ENCODE data around the gene MAML2.

Gene MAML2

DNA sequence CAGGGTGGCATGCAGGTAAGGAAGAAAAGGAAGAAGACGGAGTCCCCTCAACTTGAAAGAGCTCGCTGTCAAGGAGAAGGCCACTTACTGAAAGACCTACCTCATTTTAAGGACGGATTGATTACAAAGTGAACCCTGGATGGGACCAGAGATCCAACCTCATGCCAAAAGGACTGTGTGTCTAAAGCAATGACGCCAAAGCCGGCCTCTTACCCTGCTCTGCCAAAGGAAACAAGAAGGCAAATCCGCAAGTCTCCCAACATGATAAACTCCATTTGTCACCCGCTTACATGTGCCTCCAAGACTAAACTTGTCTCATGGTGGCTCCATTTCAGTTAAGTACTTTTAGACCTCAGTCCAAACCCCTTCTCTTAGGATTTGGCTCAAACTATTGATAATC, 270.4 kb downstream of the MAML2 start:
- no peak for DNase-seq (ENCODE audit: low read depth, low spot score)

DNA sequence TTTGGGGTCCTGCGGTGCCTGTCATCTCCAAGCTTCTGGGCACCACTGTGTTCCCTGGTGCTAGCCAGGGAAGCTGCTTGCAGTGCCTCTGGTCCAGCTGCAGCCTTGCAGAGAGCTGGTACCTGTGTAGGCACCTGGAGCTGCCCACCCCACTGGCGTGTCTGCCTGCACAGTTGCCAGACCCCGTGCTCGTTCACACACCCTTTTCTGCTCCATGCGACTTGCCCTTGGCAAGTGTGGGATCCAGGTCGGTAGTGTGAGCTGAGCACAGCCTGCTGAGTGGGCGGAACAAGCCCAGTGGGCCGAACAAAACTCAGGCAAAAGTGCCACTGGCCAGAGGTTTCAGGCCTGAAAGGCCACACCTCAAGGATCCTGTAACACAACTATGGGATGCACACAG, 272.5 kb downstream of the MAML2 start:
- no peak for DNase-seq (ENCODE audit: low read depth, low spot score)

DNA sequence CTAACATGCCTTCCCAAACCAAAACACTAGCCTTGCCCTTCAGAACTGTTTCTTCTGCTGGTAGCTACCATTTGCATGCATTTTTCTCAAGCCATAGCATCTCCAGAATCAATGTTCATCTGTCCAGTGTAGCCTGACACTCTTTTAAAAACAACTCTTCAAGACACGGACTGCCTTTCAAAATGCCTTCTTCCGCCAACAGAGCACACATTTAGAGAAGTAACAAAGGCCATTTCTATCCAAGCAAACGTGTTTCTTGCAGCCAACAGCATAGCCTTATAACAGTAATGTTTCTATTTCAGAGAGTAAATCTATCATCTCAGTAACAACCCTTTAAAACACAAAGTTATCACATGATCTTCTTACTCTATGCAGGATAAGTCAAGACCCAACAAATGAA, 275.8 kb downstream of the MAML2 start:
- DNase-seq (ENCODE audit: low read depth, low spot score) = no peak

GRCh38 chr11:96065379-96065778, 277.6 kb downstream of the MAML2 start:
- no peak for DNase-seq (ENCODE audit: low read depth, low spot score)

DNA sequence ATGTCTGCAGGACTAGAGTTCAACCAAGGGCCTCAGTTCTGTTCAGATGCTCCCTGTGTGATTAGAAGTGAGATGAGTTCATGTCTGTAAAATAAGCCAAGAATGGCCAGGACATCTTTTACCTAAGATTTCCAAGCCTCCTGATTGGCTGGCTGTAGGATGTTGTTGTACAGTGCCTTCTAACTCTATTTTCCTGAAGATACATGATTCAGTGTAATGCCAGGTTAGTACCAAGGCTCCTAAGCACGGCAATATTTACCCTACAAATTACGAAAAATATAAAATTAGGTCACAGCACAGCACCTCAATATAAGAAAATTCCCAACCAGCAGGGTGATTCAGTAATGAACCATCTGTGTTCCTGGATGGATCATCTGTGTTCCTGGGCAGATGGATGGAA, 279.1 kb downstream of the MAML2 start:
- DNase-seq (ENCODE audit: low read depth, low spot score) = no peak

DNA sequence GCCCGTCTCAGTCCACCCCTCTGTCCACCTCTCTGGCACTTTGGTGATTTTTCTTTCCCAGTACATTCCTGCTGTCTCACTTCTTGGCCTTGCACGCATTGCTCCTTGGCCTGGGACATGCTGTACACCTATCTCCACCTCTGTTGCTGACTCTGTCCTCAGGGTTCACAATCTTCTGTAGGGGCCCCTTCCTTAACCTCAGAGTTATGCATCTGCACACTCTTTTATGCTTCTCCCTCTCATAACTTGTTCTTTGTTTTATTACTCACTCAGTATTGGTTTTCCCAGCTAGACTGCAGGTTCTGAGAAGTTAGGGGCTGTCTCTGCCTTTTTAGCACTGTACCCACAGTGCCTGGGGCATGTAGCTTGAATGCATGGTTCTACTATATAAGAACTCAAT, 279.9 kb downstream of the MAML2 start:
- DNase-seq (ENCODE audit: low read depth, low spot score) = no peak

- no peak for DNase-seq (ENCODE audit: low read depth, low spot score)
These were observed 280.9 kb downstream of the MAML2 start for GRCh38 chr11:96062134-96062533.

GRCh38 chr11:96061730-96062129, 281.3 kb downstream of the MAML2 start:
- no peak for DNase-seq (ENCODE audit: low read depth, low spot score)

GRCh38 chr11:96061069-96061468, 281.9 kb downstream of the MAML2 start:
- no peak for DNase-seq (ENCODE audit: low read depth, low spot score)

- DNase-seq (ENCODE audit: low read depth, low spot score) = no peak
These were observed 285.5 kb downstream of the MAML2 start for GRCh38 chr11:96057502-96057901.

DNA sequence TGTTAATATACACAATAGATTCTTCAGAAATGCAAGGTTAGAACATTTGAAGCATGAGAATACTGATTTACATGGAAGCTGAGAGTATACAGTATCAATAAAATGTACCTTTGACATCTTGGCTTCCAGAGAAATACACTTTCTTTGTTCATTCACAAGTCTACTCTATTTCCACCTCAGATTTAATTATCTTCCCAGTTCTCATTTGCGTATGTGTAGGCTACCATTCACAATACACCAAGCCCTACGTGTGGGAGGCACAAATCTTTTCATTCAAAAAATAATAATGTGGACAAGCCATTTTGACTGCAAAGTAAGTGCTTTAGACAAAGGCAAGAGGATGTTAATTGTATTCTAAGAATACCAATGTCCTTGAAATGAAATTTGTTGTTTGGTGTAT, 286.4 kb downstream of the MAML2 start:
- no peak for DNase-seq (ENCODE audit: low read depth, low spot score)

DNA sequence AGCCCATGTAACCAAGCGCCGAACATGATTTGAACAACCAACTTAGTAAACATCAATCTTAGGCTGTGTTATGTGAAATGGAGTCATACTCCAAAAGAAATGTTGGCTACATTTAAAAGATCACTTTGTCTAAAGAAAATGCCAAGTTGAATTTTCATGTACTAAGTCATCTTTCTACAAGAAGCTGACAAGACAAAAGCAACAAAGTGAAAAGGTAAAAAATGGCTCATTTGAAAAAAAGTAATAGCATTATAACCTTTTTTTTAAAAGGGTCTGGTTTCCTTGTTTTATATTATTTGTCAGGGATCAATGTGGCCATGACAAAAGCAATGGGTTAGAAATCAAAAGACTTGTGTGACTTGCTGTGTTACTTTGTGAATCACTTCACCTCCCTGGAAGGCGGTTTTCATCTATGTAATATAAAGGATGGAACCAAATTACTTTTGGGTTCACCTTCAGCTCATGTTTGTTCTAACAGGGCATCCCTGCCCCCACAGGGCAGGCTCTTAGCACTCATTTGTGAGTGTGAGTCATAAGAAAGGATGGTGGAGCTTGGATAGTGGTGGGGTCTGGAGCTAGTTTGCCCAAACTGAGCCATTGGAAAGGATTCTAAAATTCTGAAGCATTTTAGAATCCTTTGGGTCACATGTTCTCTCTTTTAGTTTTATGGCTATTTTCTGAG, 287.1 kb downstream of the MAML2 start:
- DNase-seq (ENCODE audit: low read depth, low spot score) = no peak

DNA sequence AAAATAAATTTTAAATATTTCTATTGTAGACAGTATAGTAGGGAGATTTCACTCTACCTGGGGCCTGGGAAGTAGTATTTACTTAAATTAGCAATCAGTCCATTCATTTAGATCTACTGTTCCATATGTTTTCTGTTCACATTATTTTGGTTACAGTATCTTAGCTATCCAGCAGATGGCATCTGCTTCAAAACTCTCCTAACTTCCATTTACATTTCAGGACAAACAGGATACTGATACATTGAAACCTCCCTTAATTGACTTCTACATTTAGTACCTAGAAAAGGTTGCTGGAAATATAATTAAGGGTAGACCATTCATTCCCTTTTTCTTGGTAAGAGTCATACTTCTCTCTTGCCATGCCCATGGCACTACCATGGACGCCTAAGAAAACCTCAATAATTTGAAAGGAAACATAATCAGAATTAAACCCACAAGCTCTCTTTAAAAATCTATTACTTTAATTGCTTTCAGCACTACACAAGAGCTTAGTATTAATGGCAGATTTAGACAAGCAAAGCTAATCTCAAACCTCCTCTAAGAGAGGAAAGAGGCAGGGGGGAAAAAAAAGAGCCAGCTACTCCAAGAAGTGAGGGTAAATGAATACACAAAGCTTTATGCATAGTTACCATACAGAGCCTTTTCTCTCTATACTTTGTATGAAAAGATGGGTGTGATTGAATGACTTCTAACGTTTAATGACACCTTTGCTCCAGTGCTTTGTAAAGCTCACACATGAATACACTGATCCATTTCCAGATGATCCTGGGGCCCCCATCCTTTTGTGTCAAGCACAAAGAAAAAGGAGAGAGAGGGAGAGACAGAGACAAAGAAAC, 287.9 kb downstream of the MAML2 start:
- no peak for DNase-seq (ENCODE audit: low read depth, low spot score)

DNA sequence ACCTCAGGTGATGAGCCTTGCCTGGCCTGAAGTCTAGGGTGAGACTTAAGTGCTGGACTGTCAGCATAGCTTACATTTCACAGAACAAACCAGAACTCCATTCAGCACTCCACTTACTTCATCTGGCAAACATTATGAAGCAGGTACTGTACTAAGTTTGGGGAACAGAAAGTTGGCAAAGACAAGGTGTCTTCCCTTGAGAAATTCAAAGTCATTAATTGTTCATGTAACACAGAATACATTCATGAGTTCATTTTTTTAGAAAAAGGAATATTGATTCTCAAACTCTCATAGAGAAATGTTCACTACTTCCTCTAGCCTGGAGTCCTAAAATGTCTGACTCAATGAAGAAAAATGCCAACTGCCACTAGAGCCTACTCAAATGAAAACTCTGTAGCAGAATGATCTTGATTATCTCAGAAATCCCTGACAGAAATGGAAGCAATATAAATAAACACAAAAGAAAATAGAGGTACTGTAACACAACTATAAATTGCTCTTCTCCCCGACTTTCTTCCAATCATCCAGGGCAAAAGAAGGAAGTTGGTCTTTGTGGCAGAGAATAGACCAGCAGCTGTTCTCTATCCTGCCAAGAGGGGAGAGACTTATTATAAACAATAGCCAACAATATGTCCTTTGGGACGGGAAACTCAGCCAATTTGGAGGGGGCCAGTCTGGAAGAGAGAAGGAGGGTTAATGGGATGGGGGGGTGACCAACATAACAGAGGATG, 289.9 kb downstream of the MAML2 start:
- DNase-seq (ENCODE audit: low read depth, low spot score) = no peak

- no peak for DNase-seq (ENCODE audit: low read depth, low spot score)
These were observed 291.2 kb downstream of the MAML2 start for GRCh38 chr11:96051820-96052219.

GRCh38 chr11:96050435-96051182, 292.4 kb downstream of the MAML2 start:
- DNase-seq (ENCODE audit: low read depth, low spot score) = no peak

- no peak for DNase-seq (ENCODE audit: low read depth, low spot score)
These were observed 293.6 kb downstream of the MAML2 start for GRCh38 chr11:96049426-96049825.

DNA sequence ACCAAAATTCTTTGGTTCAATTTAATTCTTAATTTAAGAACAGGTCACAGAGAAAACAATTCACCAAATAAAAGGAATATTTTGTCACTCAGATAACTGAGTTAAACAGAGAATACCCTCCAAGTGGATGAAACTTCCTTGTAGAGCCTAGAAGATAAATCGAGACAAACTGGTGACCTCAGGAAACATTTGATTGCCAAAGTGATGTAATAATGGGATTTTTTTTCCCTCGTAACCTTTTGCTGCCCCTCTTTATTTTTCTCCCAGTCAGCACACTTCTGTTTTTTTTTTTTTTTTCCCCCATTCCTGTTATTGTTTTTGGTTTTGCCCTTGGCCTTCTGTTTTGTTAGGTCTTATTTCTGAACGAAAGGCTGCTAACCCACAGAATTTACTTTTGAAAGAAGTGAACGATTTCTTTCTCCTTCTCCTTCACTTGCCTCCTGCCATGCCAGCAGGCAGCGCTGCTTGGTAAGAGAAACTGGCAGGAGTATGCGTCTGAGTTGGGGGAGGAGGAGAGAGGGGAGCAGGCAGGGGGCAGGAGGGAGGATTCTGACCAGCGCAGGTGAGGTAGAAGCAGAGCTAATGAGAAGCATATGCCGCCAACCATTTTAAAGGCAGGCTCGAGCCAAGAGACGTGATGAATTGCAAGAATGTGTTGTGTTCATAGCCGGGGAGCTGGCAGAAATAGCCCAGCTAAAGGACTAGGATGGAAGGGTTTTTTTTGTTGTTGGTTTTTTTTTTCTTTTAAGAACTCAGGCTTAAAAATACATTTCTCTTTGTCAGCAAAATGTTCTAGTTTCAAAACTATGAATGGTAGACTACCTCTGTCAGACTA, 297.2 kb downstream of the MAML2 start:
- peak; percentile 46 for DNase-seq (ENCODE audit: low read depth, low spot score)

- no peak for DNase-seq (ENCODE audit: low read depth, low spot score)
These were observed 298.2 kb downstream of the MAML2 start for GRCh38 chr11:96044747-96045146.

- no peak for DNase-seq (ENCODE audit: low read depth, low spot score)
These were observed 298.7 kb downstream of the MAML2 start for GRCh38 chr11:96044311-96044710.

GRCh38 chr11:96043291-96043690, 299.7 kb downstream of the MAML2 start:
- DNase-seq (ENCODE audit: low read depth, low spot score) = no peak

All from smooth muscle cell of the brain vasculature (primary cell).